Activated naive CD4-positive, alpha-beta T cell treated with anti-CD3 and anti-CD28 coated beads, Interleukin-2, amount 50 U/mL, for 24 hours (primary cell): ENCODE results near the gene DIS3L2.
A peak's percentile ranks its signal among the peaks of the same experiment; 100 is the strongest.
"Not testable (repeated sequence)": the region's sequence is repeated elsewhere in the genome, so short reads cannot be mapped to it uniquely, and the experiment has no call there.

Experiments used
- H3K27ac Mint-ChIP-seq: one replicate; pipeline ENCODE4 v1.8.0; 2021; ENCODE audit warnings: mild to moderate bottlenecking, mixed read lengths
- H3K27me3 Mint-ChIP-seq: one replicate; pipeline ENCODE4 v1.8.0; 2021; ENCODE audit warnings: mixed read lengths
- H3K36me3 Mint-ChIP-seq: one replicate; pipeline ENCODE4 v1.8.0; 2021; ENCODE audit warnings: mixed read lengths
- H3K4me1 Mint-ChIP-seq: one replicate; pipeline ENCODE4 v1.8.0; 2021; ENCODE audit warnings: mixed read lengths
- H3K4me3 Mint-ChIP-seq: one replicate; pipeline ENCODE4 v1.8.0; 2021; ENCODE audit warnings: mild to moderate bottlenecking, mixed read lengths
- H3K9me3 Mint-ChIP-seq: one replicate; pipeline ENCODE4 v1.8.0; 2021; ENCODE audit warnings: mixed read lengths

Gene DIS3L2

GRCh38 chr2:232310696-232311095 is 349.2 kb downstream of the DIS3L2 start:
- Mint-ChIP-seq H3K4me1 (peaks cover 86% of the 10 kb centered on the region), H3K4me3 (no peak overlapping the region), H3K9me3 (no peaks in the 10 kb centered on the region), H3K27ac (peak overlapping the region; percentile 56), H3K27me3 (no peaks in the 10 kb centered on the region), H3K36me3 (peaks cover 6% of the 10 kb centered on the region)

GRCh38 chr2:232313645-232314044 is 352.1 kb downstream of the DIS3L2 start:
- H3K9me3 Mint-ChIP-seq, H3K4me3 Mint-ChIP-seq, H3K27me3 Mint-ChIP-seq, H3K36me3 Mint-ChIP-seq: not testable (repeated sequence)
- Mint-ChIP-seq H3K4me1 (peaks cover 96% of the 10 kb centered on the region), H3K27ac (peak overlapping the region; percentile 71)

GRCh38 chr2:232315049-232315922 is 353.8 kb downstream of the DIS3L2 start:
- no peaks in the 10 kb centered on the region for H3K27me3 Mint-ChIP-seq
- peak overlapping the region; percentile 92 for H3K27ac Mint-ChIP-seq
- H3K9me3 Mint-ChIP-seq, result no peaks in the 10 kb centered on the region
- H3K4me3 Mint-ChIP-seq, result peak overlapping the region; percentile 78
- H3K36me3 Mint-ChIP-seq, result peaks cover 4% of the 10 kb centered on the region
- peaks cover 96% of the 10 kb centered on the region for H3K4me1 Mint-ChIP-seq

DNA sequence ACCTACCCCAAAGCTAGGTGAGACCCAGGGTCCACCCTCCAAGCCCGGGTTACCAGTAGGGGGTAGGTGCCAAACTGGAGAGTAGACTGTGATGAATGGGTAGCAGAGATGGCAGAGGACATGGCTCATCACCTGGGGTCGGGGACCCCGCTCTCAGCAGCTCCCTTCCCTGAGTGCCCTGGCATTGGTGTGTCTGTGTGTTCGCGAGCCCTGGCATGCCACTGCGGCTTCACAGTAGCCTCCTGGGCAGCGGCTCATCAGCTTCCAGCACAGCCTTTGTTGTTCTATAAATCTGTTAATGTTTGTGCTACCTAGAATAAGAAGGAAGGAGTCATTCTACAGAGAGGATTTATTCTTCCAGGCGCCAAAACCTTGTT is 354.4 kb downstream of the DIS3L2 start:
- no peaks in the 10 kb centered on the region for H3K27me3 Mint-ChIP-seq
- peaks cover 4% of the 10 kb centered on the region for H3K36me3 Mint-ChIP-seq
- peak overlapping the region; percentile 78 for H3K4me3 Mint-ChIP-seq
- no peaks in the 10 kb centered on the region for H3K9me3 Mint-ChIP-seq
- peak overlapping the region; percentile 92 for H3K27ac Mint-ChIP-seq
- H3K4me1 Mint-ChIP-seq, result peaks cover 96% of the 10 kb centered on the region

DNA sequence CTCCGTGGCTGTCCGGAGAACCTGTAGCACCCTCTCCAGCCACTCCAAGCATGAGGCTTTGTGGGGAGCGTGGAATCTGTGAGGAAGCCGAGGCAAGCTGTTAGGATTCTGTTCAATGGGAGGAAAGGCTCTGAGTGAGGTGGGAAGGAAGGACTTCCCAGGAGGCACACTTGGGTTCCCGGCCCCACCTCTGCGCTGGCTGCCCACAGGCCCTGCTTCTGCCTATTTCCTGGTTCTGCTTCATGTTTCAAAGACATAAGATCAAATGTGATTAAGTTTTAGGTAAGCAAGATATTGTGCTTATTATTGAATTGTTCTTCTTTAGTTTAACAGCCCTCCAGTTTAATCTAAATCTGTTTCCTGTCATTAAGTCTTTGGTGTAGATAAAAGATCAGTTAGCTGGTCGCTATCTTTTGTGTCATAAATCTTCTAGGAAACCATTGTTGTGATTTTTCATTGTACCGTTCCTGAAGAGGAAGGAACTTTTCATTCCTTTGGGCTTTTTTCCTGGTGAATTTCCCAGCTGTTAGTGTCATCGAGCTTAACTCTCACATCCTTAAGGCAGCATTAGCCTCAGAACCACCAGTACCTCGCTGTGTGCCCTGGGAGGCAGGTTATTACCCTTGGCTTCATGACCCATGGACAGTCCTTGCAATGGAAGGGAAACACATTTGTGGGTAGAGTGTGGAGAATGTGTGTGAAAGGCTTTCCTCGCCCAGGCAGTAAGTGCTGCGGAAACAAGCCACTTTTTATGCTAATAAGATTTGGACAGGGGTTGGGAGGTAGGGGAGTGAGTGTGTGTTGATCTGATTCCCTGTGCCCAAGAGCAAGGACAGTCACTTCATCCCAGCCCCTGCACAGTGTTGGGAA is 355.2 kb downstream of the DIS3L2 start:
- no peaks in the 10 kb centered on the region for H3K9me3 Mint-ChIP-seq
- peak overlapping the region; percentile 92 for H3K27ac Mint-ChIP-seq
- no peaks in the 10 kb centered on the region for H3K27me3 Mint-ChIP-seq
- peak overlapping the region; percentile 78 for H3K4me3 Mint-ChIP-seq
- H3K36me3 Mint-ChIP-seq, result peaks cover 4% of the 10 kb centered on the region
- H3K4me1 Mint-ChIP-seq, result peaks cover 98% of the 10 kb centered on the region

DNA sequence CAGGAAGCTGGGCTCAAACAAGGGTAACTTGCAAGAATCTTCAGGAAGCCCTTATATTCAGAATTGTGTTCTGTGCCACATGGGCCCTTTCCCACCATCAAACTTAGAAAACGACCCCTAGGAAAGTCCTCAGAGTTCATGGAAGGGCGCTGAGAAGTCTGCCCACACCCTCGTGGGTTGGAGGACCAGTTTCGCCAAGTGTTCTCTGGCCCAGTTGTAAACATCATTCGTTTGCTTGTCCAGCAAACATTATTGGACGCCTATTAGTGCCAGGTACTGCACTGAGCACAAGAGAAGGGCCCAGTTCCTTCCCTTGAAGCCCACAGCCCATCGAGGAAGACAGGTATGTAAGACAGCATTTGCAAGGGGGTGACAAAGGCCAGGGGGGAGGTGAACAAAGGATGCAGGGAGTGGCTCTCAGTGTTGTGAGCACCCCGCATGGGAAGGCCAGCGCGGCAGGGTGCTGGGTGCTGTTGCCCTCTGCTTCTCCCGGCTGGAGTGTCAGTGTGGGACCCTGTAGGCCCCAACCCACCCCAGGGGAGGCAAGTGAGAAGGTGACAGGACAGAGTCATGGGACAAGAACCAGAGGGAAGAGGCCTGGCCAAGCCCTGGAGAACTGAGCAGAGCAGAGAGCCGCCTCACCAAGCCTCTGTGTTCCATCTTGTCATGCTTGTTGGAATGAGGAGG is 356.8 kb downstream of the DIS3L2 start:
- H3K27ac Mint-ChIP-seq, result peak overlapping the region; percentile 47
- H3K4me3 Mint-ChIP-seq, result no peak overlapping the region
- peaks cover 96% of the 10 kb centered on the region for H3K4me1 Mint-ChIP-seq
- H3K36me3 Mint-ChIP-seq, result peaks cover 4% of the 10 kb centered on the region
- H3K27me3 Mint-ChIP-seq, result no peaks in the 10 kb centered on the region
- no peaks in the 10 kb centered on the region for H3K9me3 Mint-ChIP-seq

GRCh38 chr2:232319067-232319802 is 357.7 kb downstream of the DIS3L2 start:
- Mint-ChIP-seq H3K4me1 (peaks cover 92% of the 10 kb centered on the region), H3K4me3 (no peak overlapping the region), H3K9me3 (no peaks in the 10 kb centered on the region), H3K27me3 (no peaks in the 10 kb centered on the region), H3K36me3 (peaks cover 4% of the 10 kb centered on the region), H3K27ac (peak overlapping the region; percentile 82)

DNA sequence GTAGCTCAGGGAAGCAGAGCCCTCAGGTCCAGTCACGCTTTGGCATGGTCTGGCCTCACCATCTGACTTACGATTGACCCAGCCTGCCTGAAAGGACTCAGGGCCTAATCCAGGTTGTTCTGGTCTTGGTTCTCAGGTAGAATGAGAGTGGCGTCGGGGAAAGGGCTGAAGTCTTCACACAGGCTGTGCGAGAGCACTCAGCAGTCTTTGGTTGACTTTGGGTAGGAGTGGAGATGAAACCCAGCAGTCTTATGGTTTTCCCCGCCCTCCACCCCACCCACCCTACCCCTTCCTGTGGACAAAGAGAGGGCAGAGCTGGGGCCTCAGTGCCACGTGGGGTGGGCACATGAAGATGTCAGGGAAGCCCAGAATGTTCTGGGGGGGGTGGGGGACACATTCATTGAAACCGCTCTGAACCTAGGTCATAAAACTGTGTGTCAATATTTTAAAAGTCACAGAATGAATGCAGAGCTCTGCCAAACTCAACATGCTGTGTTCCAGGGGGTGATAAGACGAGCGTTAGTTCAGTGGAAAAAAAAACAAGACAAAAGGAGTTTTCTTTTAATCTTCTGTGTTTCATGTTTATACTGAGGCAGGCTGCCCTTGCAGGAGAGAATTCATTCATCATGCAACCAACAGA is 358.4 kb downstream of the DIS3L2 start:
- Mint-ChIP-seq H3K4me1 (peaks cover 85% of the 10 kb centered on the region), H3K27me3 (no peaks in the 10 kb centered on the region)

GRCh38 chr2:232320443-232320803 is 358.9 kb downstream of the DIS3L2 start:
- Mint-ChIP-seq H3K9me3 (no peaks in the 10 kb centered on the region), H3K4me1 (peaks cover 80% of the 10 kb centered on the region), H3K36me3 (no peaks in the 10 kb centered on the region)

More for the DNA sequence above, 358.4 kb downstream of the DIS3L2 start:
- Mint-ChIP-seq H3K27ac (peak overlapping the region; percentile 82), H3K4me3 (peak overlapping the region; percentile 16), H3K9me3 (no peaks in the 10 kb centered on the region), H3K36me3 (no peaks in the 10 kb centered on the region)

DNA sequence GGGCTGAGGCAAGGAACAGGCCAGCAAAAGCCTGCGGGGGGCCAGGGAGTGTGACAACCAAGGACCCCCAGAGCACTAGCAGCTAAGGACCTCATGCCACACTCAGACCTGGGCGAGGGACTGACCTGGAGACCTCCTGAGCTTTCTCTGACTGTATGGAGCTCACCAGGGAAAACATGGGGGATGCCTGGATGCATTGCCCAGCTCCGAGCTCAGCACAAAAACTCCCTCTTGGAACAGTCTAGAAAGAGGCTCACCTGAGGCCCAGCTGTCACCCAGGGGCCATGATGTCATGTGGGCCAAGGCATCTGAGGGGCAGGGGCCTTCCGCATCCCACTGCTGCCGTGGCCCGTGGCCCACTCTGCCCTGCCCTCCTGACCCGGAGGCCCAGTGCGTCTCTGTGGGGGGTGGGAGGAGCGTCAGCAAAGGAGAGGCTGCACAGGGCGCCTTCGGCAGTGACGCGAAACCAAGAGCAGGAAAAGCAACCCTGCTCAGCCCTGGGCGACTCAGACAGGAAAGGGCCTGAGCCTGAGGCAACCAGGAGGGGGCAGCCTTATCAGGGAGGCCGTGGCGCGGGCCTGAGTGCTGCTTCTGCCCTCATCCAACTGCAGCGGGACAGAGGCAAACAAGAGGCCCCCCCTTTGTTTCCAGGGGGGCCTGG is 359.8 kb downstream of the DIS3L2 start:
- H3K36me3 Mint-ChIP-seq, result no peaks in the 10 kb centered on the region
- peak overlapping the region; percentile 59 for H3K27ac Mint-ChIP-seq
- H3K4me3 Mint-ChIP-seq, result peak overlapping the region; percentile 39
- no peaks in the 10 kb centered on the region for H3K27me3 Mint-ChIP-seq
- H3K4me1 Mint-ChIP-seq, result peaks cover 72% of the 10 kb centered on the region
- H3K9me3 Mint-ChIP-seq, result no peaks in the 10 kb centered on the region

More at GRCh38 chr2:232320443-232320803, 358.9 kb downstream of the DIS3L2 start:
- Mint-ChIP-seq H3K27me3 (no peaks in the 10 kb centered on the region), H3K27ac (peak overlapping the region; percentile 77), H3K4me3 (peak overlapping the region; percentile 16)

- H3K27ac Mint-ChIP-seq, result peak overlapping the region; percentile 59
- H3K4me3 Mint-ChIP-seq, result peak overlapping the region; percentile 47
- peaks cover 66% of the 10 kb centered on the region for H3K4me1 Mint-ChIP-seq
Measured at GRCh38 chr2:232321817-232322559, 360.5 kb downstream of the DIS3L2 start.

DNA sequence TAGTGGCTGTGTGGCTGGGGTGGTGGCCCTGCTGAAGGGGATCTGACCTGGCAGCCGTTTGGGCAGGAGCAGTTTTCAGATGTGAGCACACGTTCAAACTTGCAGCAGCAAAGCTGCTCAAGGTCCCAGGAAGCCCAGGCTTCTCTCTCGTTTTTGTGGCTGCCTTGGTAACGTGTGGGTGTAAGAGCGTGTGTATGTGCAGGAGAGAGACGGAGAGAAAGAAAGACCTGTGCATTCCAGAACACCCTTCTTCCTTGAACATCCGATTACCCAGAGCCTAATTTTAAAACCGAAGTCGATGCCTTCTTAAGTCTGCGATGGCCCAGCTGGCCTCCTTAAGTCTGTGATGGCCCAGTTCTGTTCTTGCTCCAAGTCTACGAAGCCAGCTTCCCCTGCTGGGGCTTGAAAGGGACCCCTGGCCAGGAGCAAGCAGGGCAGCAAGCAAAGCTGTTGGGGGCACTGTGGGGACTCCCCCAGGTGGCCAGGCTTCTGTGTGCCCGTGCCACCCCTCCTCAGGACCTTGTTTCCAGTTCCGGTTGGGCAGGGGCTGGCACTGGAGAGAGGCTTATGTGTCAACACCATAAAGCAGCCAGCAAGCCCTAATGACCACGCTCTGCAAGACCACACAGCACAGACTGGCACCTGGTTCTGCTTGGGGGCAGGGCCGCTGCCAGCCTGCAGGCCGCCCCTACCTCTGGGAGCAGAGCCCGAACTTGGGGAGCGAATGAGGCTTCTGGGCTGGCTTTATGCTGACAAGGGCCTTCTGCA is 361.2 kb downstream of the DIS3L2 start:
- Mint-ChIP-seq H3K27ac (peak overlapping the region; percentile 4), H3K4me3 (peak overlapping the region; percentile 47), H3K27me3 (no peaks in the 10 kb centered on the region), H3K9me3 (no peaks in the 10 kb centered on the region), H3K4me1 (peaks cover 64% of the 10 kb centered on the region), H3K36me3 (no peaks in the 10 kb centered on the region)

More at GRCh38 chr2:232321817-232322559, 360.5 kb downstream of the DIS3L2 start:
- Mint-ChIP-seq H3K9me3 (no peaks in the 10 kb centered on the region), H3K27me3 (no peaks in the 10 kb centered on the region), H3K36me3 (no peaks in the 10 kb centered on the region)

DNA sequence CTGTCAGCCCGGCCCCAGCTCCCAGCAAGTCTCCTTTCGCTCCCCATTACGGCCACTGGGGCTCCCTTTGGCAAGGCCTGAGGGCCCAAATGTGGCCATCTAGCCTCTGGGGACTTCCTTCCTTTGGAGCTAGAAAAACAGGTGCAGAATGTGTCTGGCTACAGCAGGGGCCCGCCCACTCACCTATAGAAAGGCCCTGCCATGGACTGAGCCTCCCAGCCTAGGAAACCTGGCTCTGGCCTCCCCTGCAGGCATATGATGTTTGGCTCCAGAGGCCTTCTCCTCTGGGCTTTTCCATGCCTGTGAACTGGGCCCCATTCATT is 361.8 kb downstream of the DIS3L2 start:
- no peaks in the 10 kb centered on the region for H3K27me3 Mint-ChIP-seq
- H3K4me3 Mint-ChIP-seq, result no peak overlapping the region
- H3K36me3 Mint-ChIP-seq, result no peaks in the 10 kb centered on the region
- H3K4me1 Mint-ChIP-seq, result peaks cover 59% of the 10 kb centered on the region
- no peaks in the 10 kb centered on the region for H3K9me3 Mint-ChIP-seq
- no peak overlapping the region for H3K27ac Mint-ChIP-seq
